Stimulated activated CD4-positive, alpha-beta T cell treated with anti-CD3 and anti-CD28 coated beads, Interleukin-2, amount 100 ng/mL, for 48 hours (primary cell): ENCODE measurements around the gene REST.
"Not testable (repeated sequence)": the region's sequence is repeated elsewhere in the genome, so short reads cannot be mapped to it uniquely, and the experiment has no call there.

Experiments used
- DNase-seq, 2 donors: peaks; one replicate each; pipeline ENCODE4 v3.0.0-alpha.2; 2020

Gene REST

DNA sequence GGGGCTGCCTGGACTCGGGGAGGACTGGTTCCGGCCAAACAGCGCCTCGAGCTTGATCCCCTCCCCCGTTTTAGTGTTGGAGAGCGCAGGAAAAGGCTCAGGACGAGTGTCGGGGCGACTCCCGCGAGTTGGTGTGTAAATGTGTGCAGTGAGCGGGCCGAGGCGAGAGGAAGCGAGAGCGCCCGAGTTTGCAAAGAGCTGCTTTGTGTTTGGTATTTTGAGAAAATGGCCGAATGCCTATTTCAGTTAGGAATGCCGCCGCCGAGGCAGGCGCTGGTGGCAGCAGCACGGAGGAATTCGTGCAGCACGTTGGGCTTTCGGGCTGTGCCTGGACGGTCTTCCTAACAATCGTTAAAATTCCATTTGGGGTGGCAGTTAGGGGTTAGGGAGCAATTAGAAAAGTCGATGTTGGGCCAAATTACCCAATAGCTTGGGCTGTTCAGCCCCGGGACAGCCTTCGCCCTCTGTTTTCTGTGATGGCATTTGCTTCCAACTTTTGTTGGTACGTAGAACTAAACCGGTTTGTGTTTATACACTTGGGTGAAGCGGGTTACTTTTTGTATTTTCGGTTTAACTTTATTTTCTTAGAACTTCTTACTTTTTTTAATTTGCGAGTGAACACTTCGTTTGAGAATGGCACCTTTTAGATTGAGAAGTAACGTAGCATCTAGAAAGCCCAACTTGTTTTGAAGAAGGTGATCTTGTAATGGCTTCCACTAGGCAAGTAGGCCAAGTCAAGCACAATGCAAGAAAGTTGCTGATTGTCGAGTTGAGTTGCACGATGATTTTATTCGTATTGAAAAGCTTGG lies 1.6 kb downstream of the REST start:
- peak; percentile 36 to 47 for DNase-seq

DNA sequence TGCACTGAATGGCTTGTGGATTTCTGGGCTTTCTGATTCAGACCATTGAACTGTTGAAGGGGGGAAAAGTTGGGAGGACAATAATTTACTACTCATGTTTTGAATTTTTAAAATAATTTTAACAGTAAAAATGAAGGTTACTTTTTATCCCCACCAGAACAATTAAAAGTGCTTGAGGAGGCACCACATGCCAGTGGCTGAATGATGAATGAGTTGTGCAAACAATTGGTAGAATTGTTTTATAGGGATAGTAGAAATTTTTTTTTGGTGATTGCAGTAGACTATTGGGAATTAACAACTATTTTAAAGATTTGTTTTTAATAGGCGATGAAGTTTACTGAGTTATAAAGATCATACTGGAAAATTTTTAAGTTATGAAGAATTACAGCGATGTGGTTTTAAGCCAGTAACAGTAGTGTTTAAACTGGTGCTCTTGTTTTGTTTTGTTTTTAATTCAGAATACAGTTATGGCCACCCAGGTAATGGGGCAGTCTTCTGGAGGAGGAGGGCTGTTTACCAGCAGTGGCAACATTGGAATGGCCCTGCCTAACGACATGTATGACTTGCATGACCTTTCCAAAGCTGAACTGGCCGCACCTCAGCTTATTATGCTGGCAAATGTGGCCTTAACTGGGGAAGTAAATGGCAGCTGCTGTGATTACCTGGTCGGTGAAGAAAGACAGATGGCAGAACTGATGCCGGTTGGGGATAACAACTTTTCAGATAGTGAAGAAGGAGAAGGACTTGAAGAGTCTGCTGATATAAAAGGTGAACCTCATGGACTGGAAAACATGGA lies 2.7 kb downstream of the REST start:
- DNase-seq = no peak

GRCh38 chr4:56914336-56914735 lies 6.6 kb downstream of the REST start:
- DNase-seq = no peak

- DNase-seq = not testable (repeated sequence)
These were observed 7.3 kb downstream of the REST start for GRCh38 chr4:56914977-56915376.

DNA sequence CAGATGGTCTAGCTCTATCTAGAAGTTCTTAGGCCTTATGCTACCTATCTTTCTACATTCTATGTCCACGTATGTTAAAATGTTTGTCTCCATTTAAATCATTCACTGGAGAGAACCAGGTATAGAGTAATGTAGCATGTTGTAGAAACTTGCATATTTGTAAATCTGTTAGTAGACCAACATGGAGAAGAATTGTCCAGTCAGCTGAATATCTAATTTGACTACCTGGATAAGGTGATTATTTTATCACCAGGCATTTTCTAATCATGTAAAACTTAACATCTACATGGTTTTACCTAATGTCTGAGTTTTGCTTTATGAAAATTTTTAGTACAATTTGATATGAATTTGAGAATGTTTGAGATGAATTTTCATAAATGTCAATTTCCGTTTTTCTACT lies 19.5 kb downstream of the REST start:
- no peak for DNase-seq

DNA sequence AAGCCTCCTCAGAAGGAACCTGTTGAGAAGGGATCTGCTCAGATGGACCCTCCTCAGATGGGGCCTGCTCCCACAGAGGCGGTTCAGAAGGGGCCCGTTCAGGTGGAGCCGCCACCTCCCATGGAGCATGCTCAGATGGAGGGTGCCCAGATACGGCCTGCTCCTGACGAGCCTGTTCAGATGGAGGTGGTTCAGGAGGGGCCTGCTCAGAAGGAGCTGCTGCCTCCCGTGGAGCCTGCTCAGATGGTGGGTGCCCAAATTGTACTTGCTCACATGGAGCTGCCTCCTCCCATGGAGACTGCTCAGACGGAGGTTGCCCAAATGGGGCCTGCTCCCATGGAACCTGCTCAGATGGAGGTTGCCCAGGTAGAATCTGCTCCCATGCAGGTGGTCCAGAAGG lies 22.9 kb downstream of the REST start:
- no peak for DNase-seq

DNA sequence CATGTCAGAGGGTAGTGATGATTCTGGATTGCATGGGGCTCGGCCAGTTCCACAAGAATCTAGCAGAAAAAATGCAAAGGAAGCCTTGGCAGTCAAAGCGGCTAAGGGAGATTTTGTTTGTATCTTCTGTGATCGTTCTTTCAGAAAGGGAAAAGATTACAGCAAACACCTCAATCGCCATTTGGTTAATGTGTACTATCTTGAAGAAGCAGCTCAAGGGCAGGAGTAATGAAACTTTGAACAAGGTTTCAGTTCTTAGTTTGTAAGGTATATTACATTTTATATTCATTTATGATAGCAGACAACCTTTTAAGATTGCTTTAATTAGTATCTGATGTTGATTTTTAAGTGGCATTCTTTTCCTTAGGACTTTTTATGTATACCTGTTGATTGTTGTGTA lies 24.2 kb downstream of the REST start:
- no peak for DNase-seq

DNA sequence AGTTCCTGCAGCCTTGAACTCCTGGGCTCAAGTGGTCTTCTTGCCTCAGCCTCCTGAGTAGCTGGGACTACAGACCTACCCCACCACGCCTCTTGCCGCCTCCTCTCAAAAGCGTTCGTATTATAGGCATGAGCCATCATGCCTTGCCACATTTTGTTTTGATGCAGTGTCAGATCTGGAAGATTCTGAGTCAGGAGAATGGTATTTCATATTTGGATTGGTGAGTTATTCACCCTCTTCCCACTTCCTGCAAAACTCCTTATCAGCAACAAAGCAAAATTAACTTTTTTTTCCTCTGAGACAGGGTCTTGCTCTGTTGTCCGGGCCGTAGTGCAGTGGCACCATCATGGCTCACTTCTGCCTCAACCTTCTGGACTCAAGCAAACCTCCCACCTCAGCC lies 29.6 kb downstream of the REST start:
- no peak for DNase-seq

- DNase-seq = not testable (repeated sequence)
These were observed 32.1 kb downstream of the REST start for GRCh38 chr4:56939826-56940225.

DNA sequence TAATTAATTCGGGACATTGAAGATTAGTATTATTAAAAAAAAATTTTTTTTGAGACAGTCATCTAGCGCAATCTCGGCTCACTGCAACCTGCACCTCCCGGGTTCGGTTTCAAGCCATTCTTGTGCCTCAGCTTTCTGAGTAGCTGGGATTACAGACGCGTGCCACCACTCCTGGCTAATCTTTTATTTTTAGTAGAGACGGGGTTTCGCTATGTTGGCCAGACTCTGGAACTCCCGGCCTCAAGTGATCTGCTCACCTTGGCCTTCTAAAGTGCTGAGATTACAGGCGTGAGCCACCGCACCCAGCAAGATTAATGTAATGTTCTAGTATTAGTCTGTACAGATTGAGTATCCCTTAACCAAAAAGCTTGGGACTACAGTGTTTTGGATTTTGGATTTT lies 32.7 kb downstream of the REST start:
- no peak for DNase-seq

- no peak for DNase-seq
These were observed 33.3 kb downstream of the REST start for GRCh38 chr4:56940971-56941370.

GRCh38 chr4:56941403-56941802 lies 33.7 kb downstream of the REST start:
- DNase-seq = no peak

DNA sequence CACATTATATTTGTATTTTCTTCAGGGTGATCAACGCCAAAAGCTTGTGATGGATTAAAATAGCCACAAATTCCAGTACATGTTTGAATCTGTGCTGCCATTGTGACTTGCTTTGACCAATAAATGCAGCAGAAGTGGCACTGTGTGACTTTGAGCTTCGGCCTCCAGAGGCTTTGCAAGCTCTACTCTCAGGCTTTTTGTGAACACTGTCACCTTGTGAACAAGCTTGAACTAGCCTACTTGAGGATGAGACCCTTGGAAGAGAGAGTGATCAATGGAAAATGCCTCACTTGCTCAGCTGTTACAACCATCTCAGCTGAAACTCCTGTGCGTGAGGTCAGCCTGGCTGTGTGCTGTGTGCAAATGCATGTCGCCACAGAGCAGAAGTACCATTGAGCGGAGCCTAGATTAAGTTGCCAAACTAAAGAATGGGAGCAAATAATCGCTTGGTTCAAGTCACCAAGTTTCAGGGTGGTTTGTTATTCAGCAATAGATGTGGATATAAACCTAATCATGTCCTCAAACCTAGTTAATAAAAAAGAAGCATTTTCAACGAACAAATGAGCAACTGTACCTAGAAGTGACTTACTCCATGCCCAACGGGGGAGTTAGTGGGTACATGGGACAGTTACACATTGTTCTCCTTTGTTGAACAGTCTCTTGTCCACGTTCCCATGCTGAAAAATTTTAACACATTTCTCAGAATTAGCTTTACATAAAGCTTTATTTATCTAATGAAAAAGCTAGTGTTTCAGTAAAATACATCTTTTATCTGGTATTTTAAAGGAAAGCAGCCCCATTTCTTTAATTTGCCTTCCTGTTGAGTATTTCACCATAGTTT lies 46.2 kb downstream of the REST start:
- no peak for DNase-seq

DNA sequence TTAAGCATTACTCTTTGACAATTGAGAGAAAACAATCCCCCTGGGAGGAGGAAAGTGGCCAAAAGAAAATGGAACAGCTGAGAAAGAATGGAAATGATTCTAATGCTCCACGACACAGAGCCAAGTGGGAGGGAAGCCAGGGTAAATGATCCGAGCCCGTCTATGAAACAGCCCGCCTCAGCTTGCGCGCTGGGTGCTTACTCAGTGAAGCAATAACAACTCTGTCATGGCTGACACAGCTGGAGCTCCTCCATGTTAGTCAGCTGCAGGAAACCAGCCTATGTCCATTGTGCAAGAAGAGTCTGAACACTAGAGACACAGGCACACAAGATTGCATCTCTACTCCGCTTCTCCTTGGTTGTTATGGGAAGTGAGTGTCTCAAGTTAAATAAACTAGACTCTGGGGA lies 50.4 kb downstream of the REST start:
- no peak for DNase-seq

DNA sequence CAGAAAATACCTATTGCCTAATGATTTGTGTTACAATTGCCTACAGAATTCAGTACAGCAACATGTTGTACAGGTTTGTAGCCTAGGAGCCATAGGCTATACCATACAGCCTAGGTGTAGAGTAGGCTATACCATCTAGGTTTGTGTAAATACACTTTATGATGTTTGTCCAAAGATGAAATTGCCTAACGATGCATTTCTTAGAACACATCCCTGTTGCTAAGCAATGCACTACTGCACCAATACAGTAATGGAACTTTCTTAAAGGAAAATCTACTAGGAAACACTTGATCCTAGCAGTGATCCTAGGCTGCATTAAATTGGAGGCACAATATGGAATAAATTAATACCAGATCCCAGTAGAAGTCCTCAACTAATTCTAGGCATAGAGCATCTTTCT lies 51.4 kb downstream of the REST start:
- no peak for DNase-seq

DNA sequence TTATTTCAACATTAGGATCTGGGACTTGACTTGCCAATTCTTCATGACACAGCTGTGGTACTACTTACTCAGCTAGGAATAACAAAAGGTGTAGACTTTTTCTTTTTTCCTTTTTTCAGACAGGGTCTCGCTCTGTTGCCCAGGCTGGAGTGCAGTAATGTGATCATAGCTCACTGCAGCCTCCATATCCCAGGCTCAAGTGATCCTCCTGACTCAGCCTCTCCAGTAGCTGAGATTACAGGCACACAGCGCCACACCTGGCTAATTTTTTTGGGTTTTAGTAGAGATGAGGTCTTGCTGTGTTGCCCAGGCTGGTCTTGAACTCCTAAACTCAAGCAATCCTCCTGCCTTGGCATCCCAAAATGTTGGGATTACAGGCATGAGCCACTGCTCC lies 53.4 kb downstream of the REST start:
- DNase-seq = no peak

DNA sequence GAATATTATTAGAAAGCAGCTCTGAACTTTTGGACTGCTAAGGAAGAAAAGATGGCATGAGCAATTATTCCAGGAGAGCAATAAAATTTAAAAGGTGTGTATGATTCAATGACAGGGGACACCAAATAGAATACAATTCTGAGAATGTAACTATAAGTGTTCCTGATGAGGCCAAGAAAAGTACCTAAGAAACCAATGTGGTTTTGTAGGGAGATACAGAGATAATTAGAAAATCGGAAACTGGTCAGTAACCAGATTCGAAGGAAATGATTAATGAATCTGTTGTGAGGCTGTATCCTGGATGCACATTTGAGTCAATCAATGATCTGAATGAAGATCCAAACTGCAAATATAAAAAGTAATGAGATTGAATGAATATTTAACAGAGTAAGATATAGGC lies 63.7 kb downstream of the REST start:
- DNase-seq = no peak

- DNase-seq = no peak
These were observed 64.7 kb downstream of the REST start for GRCh38 chr4:56972389-56972788.

DNA sequence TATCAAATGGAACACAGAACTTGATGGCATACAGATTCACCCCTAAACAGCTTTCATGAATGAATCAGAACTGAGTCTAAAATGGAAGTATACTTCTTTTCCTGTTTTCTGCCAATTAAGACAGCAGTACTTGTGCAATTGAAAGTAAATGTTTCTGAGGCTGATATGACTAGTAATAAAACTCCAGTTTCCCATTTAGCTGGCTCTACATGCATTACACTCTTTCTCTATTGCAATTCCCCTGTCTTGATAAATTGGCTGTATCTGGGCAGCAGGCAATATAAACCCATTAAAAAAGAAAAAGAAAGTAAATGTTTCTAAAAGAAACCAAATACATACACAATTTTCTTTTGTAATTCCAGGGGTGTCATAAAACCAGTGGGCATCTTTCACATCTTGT lies 65.1 kb downstream of the REST start:
- peak in 1 of 2 donors; percentile 14 for DNase-seq

DNA sequence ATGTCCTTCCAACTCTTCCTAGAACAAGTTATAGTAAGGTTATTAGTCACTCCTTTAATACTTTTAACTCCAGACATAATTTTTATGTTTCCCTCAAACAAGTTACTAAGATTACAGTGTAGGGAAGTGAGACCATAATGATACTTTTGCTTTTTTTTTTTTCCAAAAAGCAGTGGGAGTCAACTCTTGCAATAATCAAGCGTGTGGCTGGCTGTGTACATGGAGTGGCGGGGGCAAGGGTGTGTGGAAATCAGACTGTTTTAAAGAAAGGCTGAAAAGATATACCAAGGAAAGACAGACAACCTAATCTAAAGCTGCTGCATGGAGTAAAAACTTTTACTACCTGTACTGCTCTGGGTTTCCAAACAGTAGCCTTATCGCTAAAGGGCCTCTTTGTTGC lies 65.6 kb downstream of the REST start:
- no peak for DNase-seq

DNA sequence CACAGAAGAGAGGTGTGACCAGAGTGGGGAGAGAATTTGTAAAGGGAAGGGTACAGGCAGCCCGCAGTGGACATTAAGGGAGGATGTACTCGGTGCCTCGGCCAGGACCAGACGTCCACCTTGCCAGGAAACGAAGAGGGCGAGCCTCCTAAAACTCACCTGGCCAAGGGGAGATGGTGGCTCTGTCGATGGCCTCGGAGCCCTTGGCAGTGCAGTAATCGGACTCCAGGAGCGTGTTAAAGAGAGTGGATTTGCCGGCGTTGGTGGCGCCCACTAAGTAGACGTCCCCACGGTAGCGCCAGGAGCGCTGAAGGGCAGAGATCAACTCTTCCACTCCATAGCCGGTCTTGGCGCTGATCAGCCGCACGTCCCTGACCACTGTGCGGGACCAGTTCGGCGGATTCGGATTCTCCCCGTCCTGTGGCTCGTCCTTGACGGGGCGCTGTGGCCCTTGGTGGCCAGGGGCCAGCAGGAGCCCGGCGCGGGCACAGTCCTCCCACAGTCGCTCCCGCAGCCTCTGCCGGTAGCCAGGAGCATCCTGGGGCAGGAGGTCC lies 68.7 kb downstream of the REST start:
- DNase-seq = no peak

- peak; percentile 32 to 33 for DNase-seq
These were observed 69.2 kb downstream of the REST start for GRCh38 chr4:56976837-56977320.
